ENCODE measurements around the gene TMEM51. TPM values are rescaled to one million over a fixed set of nuclear protein-coding genes. Genes with fewer than 3 reads are reported as not detected.

Gene TMEM51
- total and polyA plus RNA-seq, 5 donors from 2014 or later, result not detected

DNA sequence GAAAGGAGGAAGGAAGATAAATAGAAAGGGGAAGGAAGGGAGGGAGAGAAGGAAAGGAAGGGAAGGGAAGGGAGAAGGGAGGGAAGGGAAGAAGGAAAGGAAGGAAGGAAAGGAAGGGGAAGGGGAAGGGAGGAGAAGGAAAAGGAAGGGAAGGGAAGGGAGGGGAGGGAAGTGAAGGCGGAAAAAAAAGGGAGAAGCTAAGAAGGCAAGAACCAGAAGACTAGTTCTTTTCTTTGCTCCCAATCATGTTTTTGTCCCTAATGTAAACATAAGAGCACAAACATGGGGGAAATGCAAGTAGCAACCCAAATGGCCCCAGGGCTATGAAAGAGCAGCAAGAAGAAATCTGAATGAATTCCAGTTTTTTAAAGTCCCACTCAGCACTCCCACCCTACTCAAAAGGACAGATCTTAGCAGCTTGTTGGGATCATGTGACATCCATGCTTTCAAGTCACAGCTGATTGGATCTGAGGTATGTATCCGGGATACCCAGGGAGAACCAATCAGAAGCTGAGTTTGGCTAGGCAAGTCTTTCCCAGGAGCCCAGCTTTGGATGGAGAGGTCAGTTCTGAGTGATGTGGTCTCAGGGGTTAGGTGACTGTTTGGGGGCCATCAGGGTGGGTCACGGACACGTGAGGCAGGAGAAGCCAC, 69.2 kb downstream of the TMEM51 start:
- H3K4me3 Mint-ChIP-seq, result no peak overlapping the region
- Histone ChIP-seq H3K4me1 (ENCODE audit: control insufficient read depth, insufficient read depth, low read length, poor library complexity, severe bottlenecking) (no peaks in the 10 kb centered on the region), H3K36me3 (ENCODE audit: control insufficient read depth, insufficient read depth, low read length) (no peaks in the 10 kb centered on the region), H3K27me3 (ENCODE audit: control insufficient read depth, insufficient read depth, low read length) (peaks cover 4% of the 10 kb centered on the region), H3K27ac (ENCODE audit: insufficient read depth, low read length, poor library complexity, severe bottlenecking) (no peak overlapping the region), H3K4me3 (ENCODE audit: low read depth, low read length) (no peak overlapping the region), H3K9me3 (ENCODE audit: control insufficient read depth in 2 of 2, low read length in 2 of 2) (no peaks in the 10 kb centered on the region)
- no peak overlapping the region for H3K27ac Mint-ChIP-seq
- peaks cover 15% of the 10 kb centered on the region for H3K27me3 Mint-ChIP-seq
- H3K4me1 Mint-ChIP-seq, result no peaks in the 10 kb centered on the region
- H3K9me3 Mint-ChIP-seq, result peaks cover 0 to 1% (median 0%) of the 10 kb centered on the region in 7 donors
- no peak for ATAC-seq (ENCODE audit: low read depth in 2 of 2)
- no peaks in the 10 kb centered on the region for H3K36me3 Mint-ChIP-seq
- DNase-seq, result no peak

DNA sequence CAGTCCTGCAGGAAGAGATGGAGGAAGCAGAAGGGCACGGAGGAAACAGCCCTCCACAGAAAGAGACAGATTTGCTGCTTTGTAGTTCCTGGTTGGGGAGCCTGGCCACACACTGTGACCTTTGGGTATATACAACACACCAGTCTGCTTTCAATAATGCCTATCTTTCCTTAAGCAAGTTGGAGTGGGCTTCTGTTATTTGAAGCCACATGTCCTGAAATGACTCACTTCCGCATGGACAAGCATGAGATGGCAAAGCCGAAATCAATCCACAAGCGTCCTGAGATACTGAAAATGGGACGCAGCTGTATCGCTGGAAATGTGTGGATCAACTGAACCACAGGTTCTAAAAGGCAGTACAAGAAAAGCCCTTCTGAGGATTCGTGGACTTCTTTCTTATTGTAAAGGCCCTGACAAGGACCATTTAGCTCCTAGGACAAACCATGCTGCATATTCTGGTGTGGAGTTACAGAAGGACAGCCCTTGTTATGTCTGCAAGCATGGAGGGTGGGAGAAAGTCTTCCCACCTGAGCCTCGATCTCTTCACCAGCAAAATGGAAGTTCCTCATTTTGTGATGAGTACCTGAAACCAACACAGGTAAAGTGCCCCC, 70.8 kb downstream of the TMEM51 start:
- DNase-seq, result no peak
- no peak overlapping the region for H3K4me3 ChIP-seq (ENCODE audit: low read depth, low read length)
- H3K36me3 Mint-ChIP-seq, result no peaks in the 10 kb centered on the region
- H3K4me1 Mint-ChIP-seq, result no peaks in the 10 kb centered on the region
- H3K27me3 ChIP-seq (ENCODE audit: control insufficient read depth, insufficient read depth, low read length), result no peaks in the 10 kb centered on the region
- no peaks in the 10 kb centered on the region for H3K9me3 ChIP-seq (ENCODE audit: control insufficient read depth in 2 of 2, low read length in 2 of 2)
- H3K9me3 Mint-ChIP-seq, result peaks cover 0 to 1% (median 0%) of the 10 kb centered on the region in 7 donors
- no peaks in the 10 kb centered on the region for H3K36me3 ChIP-seq (ENCODE audit: control insufficient read depth, insufficient read depth, low read length)
- ATAC-seq (ENCODE audit: low read depth in 2 of 2), result no peak
- H3K4me1 ChIP-seq (ENCODE audit: control insufficient read depth, insufficient read depth, low read length, poor library complexity, severe bottlenecking), result no peaks in the 10 kb centered on the region
- H3K27ac Mint-ChIP-seq, result no peak overlapping the region
- H3K4me3 Mint-ChIP-seq, result no peak overlapping the region
- H3K27me3 Mint-ChIP-seq, result peaks cover 11% of the 10 kb centered on the region
- H3K27ac ChIP-seq (ENCODE audit: insufficient read depth, low read length, poor library complexity, severe bottlenecking), result no peak overlapping the region

DNA sequence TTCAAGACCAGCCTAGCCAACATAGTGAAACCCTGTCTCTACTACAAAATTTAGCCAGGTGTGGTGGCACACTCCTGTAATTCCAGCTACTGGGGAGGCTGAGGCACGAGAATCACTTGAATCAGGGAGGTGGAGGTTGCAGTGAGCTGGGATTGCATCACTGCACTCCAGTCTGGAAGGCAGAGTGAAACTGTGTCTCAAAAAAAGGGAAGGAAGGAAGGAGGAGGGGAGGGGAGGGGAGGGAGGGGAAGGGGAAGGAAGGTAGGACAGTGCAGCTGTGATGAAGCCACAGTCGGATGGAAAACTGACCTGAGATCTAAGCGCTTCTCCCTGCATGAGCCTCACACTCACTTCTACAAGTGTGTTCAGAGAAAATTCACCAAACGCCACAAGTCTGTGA, 71.4 kb downstream of the TMEM51 start:
- Histone ChIP-seq H3K9me3 (ENCODE audit: control insufficient read depth in 2 of 2, low read length in 2 of 2) (no peaks in the 10 kb centered on the region), H3K36me3 (ENCODE audit: control insufficient read depth, insufficient read depth, low read length) (no peaks in the 10 kb centered on the region), H3K4me1 (ENCODE audit: control insufficient read depth, insufficient read depth, low read length, poor library complexity, severe bottlenecking) (no peaks in the 10 kb centered on the region), H3K4me3 (ENCODE audit: low read depth, low read length) (no peak overlapping the region), H3K27ac (ENCODE audit: insufficient read depth, low read length, poor library complexity, severe bottlenecking) (no peak overlapping the region), H3K27me3 (ENCODE audit: control insufficient read depth, insufficient read depth, low read length) (no peaks in the 10 kb centered on the region)
- DNase-seq, result no peak
- Mint-ChIP-seq H3K9me3 (peaks cover 0 to 1% (median 0%) of the 10 kb centered on the region in 7 donors), H3K4me3 (no peak overlapping the region), H3K36me3 (no peaks in the 10 kb centered on the region), H3K4me1 (no peaks in the 10 kb centered on the region), H3K27me3 (peaks cover 11% of the 10 kb centered on the region), H3K27ac (no peak overlapping the region)
- no peak for ATAC-seq (ENCODE audit: low read depth in 2 of 2)

DNA sequence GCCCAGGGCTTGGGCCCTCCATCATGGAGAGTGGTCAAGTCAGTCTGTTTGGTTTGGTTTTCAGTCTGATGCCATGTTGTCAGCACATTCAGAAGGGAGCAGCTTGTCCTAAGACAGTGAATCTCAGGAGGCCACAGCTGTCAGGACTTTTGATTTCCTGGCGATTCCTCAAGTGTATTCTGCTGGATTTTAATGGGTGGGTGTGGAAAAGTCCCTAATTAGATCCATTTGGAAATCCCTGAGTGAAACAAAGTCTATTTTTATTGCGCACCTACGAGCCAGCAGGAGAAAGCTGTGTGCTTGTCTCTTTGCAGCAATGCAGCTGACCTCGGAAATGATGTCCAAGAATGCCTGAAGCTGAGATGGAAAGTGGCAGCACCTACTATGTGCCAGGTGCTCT, 71.9 kb downstream of the TMEM51 start:
- no peak for ATAC-seq (ENCODE audit: low read depth in 2 of 2)
- Histone ChIP-seq H3K27ac (ENCODE audit: insufficient read depth, low read length, poor library complexity, severe bottlenecking) (no peak overlapping the region), H3K4me1 (ENCODE audit: control insufficient read depth, insufficient read depth, low read length, poor library complexity, severe bottlenecking) (no peaks in the 10 kb centered on the region), H3K4me3 (ENCODE audit: low read depth, low read length) (no peak overlapping the region), H3K36me3 (ENCODE audit: control insufficient read depth, insufficient read depth, low read length) (no peaks in the 10 kb centered on the region), H3K27me3 (ENCODE audit: control insufficient read depth, insufficient read depth, low read length) (no peaks in the 10 kb centered on the region), H3K9me3 (ENCODE audit: control insufficient read depth in 2 of 2, low read length in 2 of 2) (no peaks in the 10 kb centered on the region)
- DNase-seq, result no peak
- Mint-ChIP-seq H3K36me3 (no peaks in the 10 kb centered on the region), H3K27ac (no peak overlapping the region), H3K9me3 (peaks cover 0 to 1% (median 0%) of the 10 kb centered on the region in 7 donors), H3K4me1 (no peaks in the 10 kb centered on the region), H3K27me3 (peaks cover 11% of the 10 kb centered on the region), H3K4me3 (no peak overlapping the region)

DNA sequence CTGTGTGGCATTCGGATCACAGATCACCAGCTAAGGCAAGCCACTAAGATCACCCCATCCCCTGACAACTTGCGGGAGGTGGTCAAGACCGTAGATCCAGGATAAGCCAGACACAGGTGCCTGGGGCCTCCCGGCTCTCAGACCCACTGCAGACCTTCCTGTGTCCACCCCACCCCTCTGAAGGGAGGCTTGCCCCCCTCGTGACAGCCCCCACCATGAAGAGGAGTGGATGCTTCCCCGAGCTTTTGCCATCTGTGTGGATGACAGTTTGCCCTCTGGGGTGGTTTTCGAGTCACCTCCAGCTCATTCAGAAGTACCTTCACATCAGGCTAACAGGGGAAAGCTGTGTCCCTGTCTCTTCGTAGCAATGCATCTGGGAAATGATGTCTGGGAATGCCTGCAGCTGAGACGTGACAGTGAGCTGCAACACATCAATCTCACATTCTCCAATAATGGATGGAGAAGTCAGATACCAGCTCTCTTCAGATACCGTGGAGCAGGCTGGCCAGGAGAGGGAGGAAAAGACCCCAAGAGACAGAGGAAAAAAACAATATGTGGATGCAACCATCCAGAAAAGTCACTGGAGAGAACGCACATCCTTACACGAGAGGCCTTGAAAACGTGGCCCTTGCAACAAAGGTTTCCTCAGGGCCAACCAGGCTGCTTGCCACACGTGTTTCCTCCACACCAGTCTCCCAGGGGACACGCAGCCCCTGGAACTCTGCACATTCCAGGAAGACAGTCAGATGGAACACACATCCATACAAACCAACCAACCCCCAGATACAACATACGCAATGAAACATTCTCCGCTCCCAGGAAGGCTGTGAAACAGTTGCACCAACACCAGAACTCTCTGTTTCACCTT, 73.1 kb downstream of the TMEM51 start:
- Mint-ChIP-seq H3K27me3 (peaks cover 4% of the 10 kb centered on the region), H3K9me3 (peaks cover 0 to 1% (median 0%) of the 10 kb centered on the region in 7 donors), H3K27ac (no peak overlapping the region), H3K4me1 (peaks cover 0 to 4% (median 3%) of the 10 kb centered on the region in 4 donors), H3K36me3 (no peaks in the 10 kb centered on the region), H3K4me3 (peak overlapping the region in 1 of 4 donors; percentile 77)
- Histone ChIP-seq H3K4me3 (ENCODE audit: low read depth, low read length) (no peak overlapping the region), H3K4me1 (ENCODE audit: control insufficient read depth, insufficient read depth, low read length, poor library complexity, severe bottlenecking) (no peaks in the 10 kb centered on the region), H3K9me3 (ENCODE audit: control insufficient read depth in 2 of 2, low read length in 2 of 2) (no peaks in the 10 kb centered on the region), H3K36me3 (ENCODE audit: control insufficient read depth, insufficient read depth, low read length) (no peaks in the 10 kb centered on the region), H3K27ac (ENCODE audit: insufficient read depth, low read length, poor library complexity, severe bottlenecking) (no peak overlapping the region), H3K27me3 (ENCODE audit: control insufficient read depth, insufficient read depth, low read length) (no peaks in the 10 kb centered on the region)
- ATAC-seq (ENCODE audit: low read depth in 2 of 2) (no peak), DNase-seq (no peak)

DNA sequence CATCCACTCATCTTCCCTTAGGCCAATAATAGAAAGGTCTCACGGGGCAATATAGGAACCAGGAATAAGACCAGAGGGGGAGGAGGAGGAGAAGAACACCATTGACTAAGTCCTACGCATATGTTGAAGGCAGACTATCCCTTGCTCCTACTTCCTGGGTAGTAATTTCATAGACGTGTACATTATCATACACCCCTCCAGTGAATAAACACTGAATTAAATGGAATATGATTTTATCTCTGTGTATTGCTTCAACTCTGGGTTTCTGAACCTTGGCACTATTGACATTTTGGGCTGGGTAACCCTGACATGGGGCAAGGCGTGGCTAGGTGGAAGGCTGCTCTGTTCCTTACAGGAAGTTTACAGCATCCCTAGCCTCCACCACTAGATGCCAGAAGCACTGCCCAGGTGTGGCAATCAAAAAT, 76.2 kb downstream of the TMEM51 start:
- DNase-seq (no peak), ATAC-seq (ENCODE audit: low read depth in 2 of 2) (no peak)
- Histone ChIP-seq H3K4me1 (ENCODE audit: control insufficient read depth, insufficient read depth, low read length, poor library complexity, severe bottlenecking) (no peaks in the 10 kb centered on the region), H3K4me3 (ENCODE audit: low read depth, low read length) (no peak overlapping the region), H3K27me3 (ENCODE audit: control insufficient read depth, insufficient read depth, low read length) (no peaks in the 10 kb centered on the region), H3K27ac (ENCODE audit: insufficient read depth, low read length, poor library complexity, severe bottlenecking) (no peak overlapping the region), H3K36me3 (ENCODE audit: control insufficient read depth, insufficient read depth, low read length) (no peaks in the 10 kb centered on the region), H3K9me3 (ENCODE audit: control insufficient read depth in 2 of 2, low read length in 2 of 2) (no peaks in the 10 kb centered on the region)
- H3K9me3 Mint-ChIP-seq, result peaks cover 0 to 1% (median 0%) of the 10 kb centered on the region in 7 donors
- H3K4me1 Mint-ChIP-seq, result peaks cover 0 to 7% (median 5%) of the 10 kb centered on the region in 4 donors
- peak overlapping the region in 1 of 3 donors; percentile 12 for H3K27ac Mint-ChIP-seq
- H3K36me3 Mint-ChIP-seq, result no peaks in the 10 kb centered on the region
- no peak overlapping the region for H3K4me3 Mint-ChIP-seq
- H3K27me3 Mint-ChIP-seq, result no peaks in the 10 kb centered on the region

DNA sequence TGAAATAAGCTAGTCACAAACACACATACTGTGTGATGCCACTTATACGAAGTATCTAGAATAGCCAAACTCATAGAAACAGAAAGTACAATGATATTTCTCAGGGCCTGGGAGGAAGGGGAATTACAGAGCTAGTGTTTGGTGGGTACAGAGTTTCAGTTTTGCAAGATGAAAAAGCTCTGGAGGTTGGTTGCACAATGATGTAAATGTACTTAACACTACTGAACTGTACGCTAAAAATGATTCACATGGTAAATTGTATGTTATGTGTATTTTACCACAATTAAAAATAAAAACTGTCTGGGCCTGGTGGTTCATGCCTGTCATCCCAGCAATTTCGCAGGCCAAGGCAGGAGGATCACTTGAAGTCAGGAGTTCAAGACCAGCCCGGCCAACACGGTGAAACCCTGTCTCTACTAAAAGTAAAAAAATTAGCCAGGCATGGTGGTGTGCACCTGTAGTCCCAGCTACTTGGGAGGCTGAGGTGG, 78.2 kb downstream of the TMEM51 start:
- Histone ChIP-seq H3K27me3 (ENCODE audit: control insufficient read depth, insufficient read depth, low read length) (no peaks in the 10 kb centered on the region), H3K4me3 (ENCODE audit: low read depth, low read length) (no peak overlapping the region), H3K4me1 (ENCODE audit: control insufficient read depth, insufficient read depth, low read length, poor library complexity, severe bottlenecking) (no peaks in the 10 kb centered on the region), H3K9me3 (ENCODE audit: control insufficient read depth in 2 of 2, low read length in 2 of 2) (no peaks in the 10 kb centered on the region), H3K36me3 (ENCODE audit: control insufficient read depth, insufficient read depth, low read length) (no peaks in the 10 kb centered on the region), H3K27ac (ENCODE audit: insufficient read depth, low read length, poor library complexity, severe bottlenecking) (no peak overlapping the region)
- peak in 1 of 3 donors; percentile 40 for DNase-seq
- Mint-ChIP-seq H3K4me3 (no peak overlapping the region), H3K4me1 (peaks cover 0 to 7% (median 5%) of the 10 kb centered on the region in 4 donors), H3K27me3 (no peaks in the 10 kb centered on the region), H3K9me3 (peaks cover 0 to 1% (median 0%) of the 10 kb centered on the region in 7 donors), H3K36me3 (no peaks in the 10 kb centered on the region), H3K27ac (peak overlapping the region in 1 of 3 donors; percentile 61)
- ATAC-seq (ENCODE audit: low read depth in 2 of 2), result peak; percentile 34 to 37

All from CD4-positive, CD25-positive, alpha-beta regulatory T cell (primary cell).